NT2/D1 (cell line): ENCODE measurements around the gene TRIM59.

ENCODE experiments used
- SUZ12 ChIP-seq: IDR thresholded peaks from 2 replicates; pipeline ENCODE4 v1.6.1; 2011; ENCODE audit not compliant: insufficient read length, insufficient read depth; ENCODE audit errors: extremely low read depth
- YY1 ChIP-seq: IDR thresholded peaks from 2 replicates; pipeline ENCODE4 v1.6.1; 2011; ENCODE audit not compliant: insufficient read length, insufficient read depth
- ZNF274 ChIP-seq: IDR thresholded peaks from 2 replicates; pipeline ENCODE4 v1.6.1; 2011; ENCODE audit warnings: mild to moderate bottlenecking, low read depth, low read length

- TF ChIP-seq YY1 (no peak), ZNF274 (no peak), SUZ12 (no peak)
These were observed 15.5 kb downstream of the TRIM59 start for GRCh38 chr3:160434071-160434470.
